GM18907 (cell line): ENCODE data around the gene IRS4.
A peak's percentile ranks its signal among the peaks of the same experiment; 100 is the strongest.

ENCODE experiments used
- ATAC-seq: cut with Tn5 transposase; IDR thresholded peaks from one replicate; pipeline ENCODE4 v1.9.1; 2021; ENCODE audit warnings: mild to moderate bottlenecking, moderate library complexity; ENCODE audit not compliant: unreplicated experiment

Gene IRS4

GRCh38 chrX:108736509-108737479, at the start of gene IRS4:
TSS of gene IRS4 (minus strand) at chrX:108736563.
- ATAC-seq: peak; percentile 50

GRCh38 chrX:108772549-108772948, 36.2 kb upstream of the IRS4 start:
- ATAC-seq: no peak

GRCh38 chrX:108763559-108763958, 27.2 kb upstream of the IRS4 start:
- ATAC-seq: no peak

- no peak for ATAC-seq
Observed at GRCh38 chrX:108740299-108740774, 4.0 kb upstream of the IRS4 start.

GRCh38 chrX:108737754-108738153, 1.4 kb upstream of the IRS4 start:
- no peak for ATAC-seq

GRCh38 chrX:108735679-108736508, 469 bp downstream of the IRS4 start:
- peak; percentile 21 for ATAC-seq

GRCh38 chrX:108735091-108735678, 1.2 kb downstream of the IRS4 start:
- ATAC-seq: no peak

- ATAC-seq: no peak
Observed at GRCh38 chrX:108734426-108734825, 1.9 kb downstream of the IRS4 start.

- ATAC-seq: no peak
Observed at GRCh38 chrX:108732630-108733321, 3.6 kb downstream of the IRS4 start.

GRCh38 chrX:108731153-108731552, 5.2 kb downstream of the IRS4 start:
- no peak for ATAC-seq

- ATAC-seq: no peak
Observed at GRCh38 chrX:108726748-108727147, 9.6 kb downstream of the IRS4 start.

- no peak for ATAC-seq
Observed at GRCh38 chrX:108722561-108722960, 13.8 kb downstream of the IRS4 start.

GRCh38 chrX:108712886-108713285, 23.5 kb downstream of the IRS4 start:
- ATAC-seq: no peak

- no peak for ATAC-seq
Observed at GRCh38 chrX:108704839-108705238, 31.5 kb downstream of the IRS4 start.

GRCh38 chrX:108702530-108702929, 33.8 kb downstream of the IRS4 start:
- no peak for ATAC-seq

- peak; percentile 71 for ATAC-seq
Observed at GRCh38 chrX:108701633-108702032, 34.7 kb downstream of the IRS4 start.

GRCh38 chrX:108699368-108699767, 37.0 kb downstream of the IRS4 start:
- peak; percentile 56 for ATAC-seq

GRCh38 chrX:108696690-108697089, 39.7 kb downstream of the IRS4 start:
- ATAC-seq: no peak
